NOMO-1 treated with dmso at 0.1 percent for 144 hours (cell line): Measurements from ENCODE around the gene CDKN2AIP.
A peak's percentile ranks its signal among the peaks of the same experiment; 100 is the strongest.
"Not testable (repeated sequence)": the region's sequence is repeated elsewhere in the genome, so short reads cannot be mapped to it uniquely, and the experiment has no call there.

Source experiments
- DNase-seq: peaks from one replicate; lab custom pipeline; 2025; ENCODE audit not compliant: unreplicated experiment; lab: John Stamatoyannopoulos, UW

The CDKN2AIP gene

DNA sequence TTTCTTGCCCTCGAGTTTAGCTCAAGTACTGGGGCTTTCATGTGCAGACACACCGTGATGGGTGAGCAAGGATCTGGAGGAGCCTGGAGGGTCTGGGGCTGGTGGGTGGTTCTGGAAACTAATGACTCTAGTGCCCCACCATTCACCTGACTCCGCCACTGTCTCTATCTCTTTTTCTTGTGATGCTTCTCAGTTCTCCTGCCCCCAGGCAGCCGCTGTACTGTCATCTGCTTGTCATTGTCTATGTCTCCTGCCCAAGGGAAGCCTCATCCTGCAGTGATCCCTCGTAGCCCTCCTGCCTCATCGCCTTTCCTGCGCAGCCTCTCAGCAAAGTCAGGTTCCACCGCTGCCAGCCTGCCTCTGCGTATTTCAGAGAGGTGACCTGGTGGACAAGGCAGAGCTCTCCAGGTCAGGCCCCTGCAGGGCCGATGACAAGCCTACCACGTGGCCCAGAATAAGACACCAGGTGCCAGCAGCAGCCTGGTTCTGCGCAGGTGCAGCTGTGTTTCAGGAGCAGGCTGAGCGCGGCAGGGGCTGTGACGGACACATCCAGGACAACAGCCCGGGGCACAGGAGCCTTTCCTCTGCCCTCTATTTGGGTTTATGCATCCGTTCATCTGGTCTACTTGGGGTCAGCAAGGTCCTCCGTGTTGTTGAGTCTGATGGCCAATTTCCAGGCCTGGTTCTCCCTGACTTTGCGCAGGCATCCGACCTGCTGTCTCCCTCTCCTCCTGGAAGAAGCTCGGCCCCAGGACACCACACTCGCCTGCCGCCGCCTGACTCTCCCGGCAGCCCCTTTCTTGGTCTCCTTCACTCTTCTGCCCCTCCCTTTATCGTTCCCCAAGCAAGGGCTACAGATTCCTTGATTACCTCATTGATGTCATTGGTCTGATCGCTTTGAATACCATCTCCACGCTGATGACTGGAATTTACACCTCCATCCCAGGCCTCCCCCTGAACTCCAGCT is 30.9 kb upstream of the CDKN2AIP start:
- no peak for DNase-seq

DNA sequence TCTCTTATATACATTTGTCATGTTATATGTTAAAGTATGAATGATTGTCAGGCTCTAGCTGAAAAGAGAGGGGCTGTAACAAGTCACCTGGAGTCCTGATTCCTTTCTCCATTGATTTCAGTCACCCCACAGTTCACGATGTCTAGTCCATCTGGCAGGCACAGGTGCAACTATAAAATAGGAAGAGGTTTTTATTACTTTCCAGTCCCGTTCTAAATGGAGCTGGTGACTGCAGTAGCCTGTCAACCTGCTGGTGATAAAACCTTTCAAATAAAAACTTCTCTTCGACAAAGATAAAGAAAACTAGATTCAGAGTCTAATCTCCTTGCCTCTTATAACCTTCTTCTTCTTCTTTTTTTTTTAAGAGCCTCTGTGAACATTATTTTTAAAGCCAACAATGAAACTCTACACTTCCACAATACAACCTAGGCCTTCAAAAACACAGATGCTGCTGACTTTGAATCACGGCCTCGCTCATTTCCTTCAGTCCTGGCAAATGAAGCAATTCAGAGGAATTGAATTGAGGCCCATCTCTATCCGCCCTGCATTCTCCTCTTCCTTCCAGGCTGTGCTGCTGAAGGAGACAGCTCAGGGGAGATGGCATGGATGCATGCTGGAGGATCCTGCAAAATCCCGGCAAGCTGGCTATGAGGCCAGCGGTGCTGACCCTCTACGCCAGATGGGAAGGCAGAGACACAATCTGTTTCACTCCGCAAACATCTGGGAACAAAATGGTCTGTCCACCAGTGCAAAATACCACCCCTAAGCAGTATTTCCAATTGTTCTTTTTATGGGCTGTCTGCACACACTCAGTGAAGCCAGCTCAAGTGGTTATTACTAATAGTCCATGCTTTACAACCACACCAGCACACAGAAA is 27.3 kb upstream of the CDKN2AIP start:
- DNase-seq: no peak

DNA sequence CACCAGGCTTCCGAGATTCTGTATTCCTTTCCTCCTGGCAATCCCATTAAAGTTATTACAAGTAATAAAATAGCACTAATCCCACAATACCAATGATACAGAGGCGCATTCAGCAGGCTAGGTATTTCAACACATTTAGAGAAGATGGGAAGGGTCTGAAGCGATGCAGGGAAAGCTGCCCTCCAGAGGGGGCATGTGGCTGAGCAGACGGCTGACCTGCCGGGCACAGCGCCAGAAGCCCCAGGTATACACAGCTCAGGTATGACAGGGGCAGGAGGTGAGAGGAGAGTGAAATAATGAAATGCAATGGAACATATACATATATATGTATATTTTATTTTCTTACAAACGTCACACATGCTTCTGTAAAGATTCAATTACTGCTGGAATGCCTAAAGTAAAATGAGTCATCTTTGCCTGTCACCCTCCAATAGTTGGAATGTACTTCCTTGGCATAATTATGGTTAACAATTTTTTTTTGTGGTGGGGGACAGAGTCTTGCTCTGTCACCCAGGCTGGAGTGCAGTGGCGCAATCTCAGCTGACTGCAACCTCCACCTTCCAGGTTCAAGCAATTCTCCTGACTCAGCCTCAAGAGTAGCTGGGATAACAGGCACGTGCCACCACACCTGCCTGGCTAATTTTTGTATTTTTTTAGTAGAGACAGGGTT is 21.3 kb upstream of the CDKN2AIP start:
- no peak for DNase-seq

DNA sequence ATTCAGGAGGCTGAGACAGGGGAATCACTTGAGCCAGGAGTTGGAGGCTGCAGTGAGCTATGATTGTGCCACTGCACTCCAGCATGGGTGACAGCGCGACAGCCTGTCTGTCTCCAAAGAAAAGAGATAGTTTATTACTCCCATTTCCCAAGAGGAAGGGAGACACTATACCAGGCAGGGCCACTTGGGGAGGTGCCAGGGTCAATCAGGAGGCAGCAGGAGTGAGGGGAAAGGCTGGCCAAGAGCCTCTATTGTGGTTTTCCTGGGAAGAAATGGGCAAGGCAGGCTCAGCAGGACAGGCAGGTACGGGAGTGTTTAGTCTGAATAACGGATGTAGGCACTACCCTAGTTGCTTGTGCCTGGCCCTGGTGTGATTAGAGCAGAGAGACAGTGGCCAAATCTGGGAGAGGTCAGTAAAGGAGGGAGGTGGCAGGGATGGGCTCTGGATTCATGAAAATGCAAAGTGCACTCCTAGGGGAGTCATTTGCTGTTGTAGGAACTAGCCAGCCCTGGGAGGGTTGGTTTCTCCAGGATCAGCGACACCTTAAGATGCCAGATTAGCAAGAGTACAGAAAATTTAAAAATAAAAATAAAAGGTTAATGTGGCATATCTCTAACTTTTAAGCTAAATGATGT is 20.2 kb upstream of the CDKN2AIP start:
- DNase-seq: no peak

DNA sequence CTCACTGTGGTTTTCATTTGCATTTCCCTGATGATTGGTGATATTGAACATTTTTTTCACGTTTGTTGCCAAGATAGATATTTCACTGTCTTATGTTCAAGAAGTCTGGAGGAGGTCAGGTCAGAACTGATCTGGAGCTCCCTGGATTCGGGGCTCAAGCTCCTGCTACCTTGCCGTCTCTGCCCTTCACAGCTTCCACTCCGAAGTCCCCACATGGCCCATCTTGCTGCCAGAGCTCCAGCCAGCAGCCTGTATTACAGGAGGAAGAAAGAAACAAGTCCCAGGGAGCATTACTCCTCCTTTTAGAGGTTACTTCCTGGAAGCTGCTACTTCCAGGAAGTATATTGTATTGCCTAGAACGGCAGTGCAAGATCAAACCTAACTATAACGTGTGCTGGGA is 17.9 kb upstream of the CDKN2AIP start:
- DNase-seq: no peak

DNA sequence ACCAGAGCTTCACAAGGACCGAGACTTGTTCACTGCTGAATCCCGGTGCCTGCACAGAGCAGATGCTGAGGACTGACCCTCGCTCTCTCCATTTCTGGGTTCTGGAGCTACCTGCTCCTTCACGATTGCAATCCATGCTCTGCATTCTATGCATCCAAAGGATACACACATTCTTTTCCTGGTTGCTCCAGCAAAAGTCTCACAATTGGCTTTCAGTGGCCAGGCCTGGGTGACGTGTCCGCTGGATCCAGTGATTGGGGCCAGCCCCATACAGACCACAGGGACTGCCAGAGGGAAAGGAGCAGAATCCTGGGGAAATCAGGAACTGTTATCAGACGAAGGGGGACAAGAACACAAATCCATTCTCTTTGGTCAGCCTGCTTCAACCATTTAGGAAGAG is 14.9 kb upstream of the CDKN2AIP start:
- no peak for DNase-seq

DNA sequence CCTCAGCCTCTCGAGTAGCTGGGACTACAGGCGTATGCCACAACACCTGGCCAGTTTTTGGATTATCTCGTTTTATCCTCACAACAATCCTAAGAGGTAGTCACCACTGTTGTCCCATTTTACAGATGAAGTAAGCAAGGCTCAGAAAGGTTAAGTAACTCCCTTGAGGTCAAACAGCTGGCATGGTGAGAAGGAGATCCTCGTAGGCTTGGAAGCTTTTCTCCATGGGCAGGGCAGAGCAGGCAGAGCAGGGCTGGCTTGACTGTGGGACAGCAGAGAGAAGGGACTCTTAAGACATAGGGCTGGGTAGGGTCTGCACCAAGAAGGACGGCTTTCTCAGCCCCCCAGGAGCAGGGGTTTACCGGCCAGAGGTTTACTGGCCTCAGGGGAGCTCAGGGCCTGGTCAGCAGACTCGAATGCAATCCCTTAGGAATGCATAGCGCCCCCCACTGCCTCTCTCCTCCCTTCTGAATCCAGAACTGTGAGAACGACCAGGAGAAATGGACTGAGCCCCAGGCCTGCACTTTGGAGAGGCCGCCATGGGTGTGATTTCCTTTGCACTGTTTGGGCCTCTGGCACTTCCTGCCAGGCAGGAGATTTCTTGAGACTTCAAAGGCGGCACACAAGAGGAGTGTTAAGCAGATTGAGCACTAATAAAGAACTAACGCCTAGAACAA is 14.0 kb upstream of the CDKN2AIP start:
- DNase-seq: no peak

DNA sequence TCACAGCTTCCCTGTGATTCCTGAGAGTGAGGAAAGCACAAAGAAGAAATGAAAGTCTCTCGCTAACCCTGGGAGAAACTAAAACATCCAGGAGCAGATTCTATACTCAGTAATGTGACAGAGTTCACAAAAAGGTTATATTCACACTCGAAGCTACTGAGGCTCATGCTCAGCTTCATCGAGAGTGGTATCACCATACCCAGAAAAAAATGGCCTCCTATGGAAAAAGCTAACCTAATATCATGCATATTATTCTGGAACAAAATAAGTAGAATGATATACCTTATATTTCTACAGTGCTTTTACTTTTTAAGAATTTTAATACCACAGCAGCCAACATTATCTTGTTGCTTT is 13.5 kb upstream of the CDKN2AIP start:
- DNase-seq: no peak

DNA sequence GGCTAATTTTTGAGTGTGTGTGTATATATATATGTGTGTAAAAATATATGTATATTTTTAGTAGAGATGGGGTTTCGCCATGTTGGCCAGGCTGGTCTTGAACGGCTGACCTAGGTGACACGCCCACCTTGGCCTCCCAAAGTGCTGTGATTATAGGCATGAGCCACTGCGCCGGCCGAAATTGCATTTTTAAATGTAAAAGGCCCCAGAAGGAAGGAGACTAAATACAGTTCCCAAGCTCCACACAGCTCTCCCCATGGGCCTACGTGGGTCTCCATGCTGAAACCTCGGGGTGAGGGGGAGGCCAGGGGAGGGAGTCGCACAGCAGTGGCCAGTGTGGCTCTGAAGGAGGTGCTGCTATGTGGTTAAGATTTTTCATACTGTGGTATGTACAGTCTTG is 12.8 kb upstream of the CDKN2AIP start:
- no peak for DNase-seq

DNA sequence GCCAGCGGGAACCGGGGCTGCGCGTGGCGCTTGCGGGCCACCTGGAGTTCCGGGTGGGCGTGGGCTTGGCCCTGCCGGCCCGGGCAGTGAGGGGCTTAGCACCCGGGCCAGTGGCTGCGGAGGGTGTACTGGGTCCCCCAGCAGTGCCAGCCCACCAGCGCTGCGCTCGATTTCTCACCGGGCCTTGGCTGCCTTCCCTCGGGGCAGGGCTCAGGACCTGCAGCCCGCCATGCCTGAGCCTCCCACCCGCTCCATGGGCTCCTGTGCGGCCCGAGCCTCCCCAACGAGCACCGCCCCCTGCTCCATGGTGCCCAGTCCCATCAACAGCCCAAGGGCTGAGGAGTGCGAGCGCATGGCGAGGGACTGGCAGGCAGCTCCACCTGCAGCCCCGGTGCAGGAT is 11.3 kb upstream of the CDKN2AIP start:
- DNase-seq: not testable (repeated sequence)

DNA sequence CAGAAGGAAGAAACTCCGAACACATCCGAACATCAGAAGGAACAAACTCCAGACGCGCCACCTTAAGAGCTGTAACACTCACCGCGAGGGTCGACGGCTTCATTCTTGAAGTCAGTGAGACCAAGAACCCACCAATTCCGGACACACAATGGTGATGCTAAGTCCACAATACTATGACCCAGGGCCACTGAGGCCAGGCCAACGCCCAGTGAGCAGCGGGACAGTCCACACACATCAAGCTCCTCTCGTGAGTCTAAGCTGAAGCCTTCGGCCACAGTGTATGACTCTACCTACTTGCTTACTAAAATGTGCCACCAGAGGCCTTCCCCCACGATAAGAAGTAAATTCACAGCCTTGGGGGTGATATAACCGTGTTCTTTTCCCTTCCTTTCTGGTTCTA is 10.2 kb upstream of the CDKN2AIP start:
- DNase-seq: no peak

DNA sequence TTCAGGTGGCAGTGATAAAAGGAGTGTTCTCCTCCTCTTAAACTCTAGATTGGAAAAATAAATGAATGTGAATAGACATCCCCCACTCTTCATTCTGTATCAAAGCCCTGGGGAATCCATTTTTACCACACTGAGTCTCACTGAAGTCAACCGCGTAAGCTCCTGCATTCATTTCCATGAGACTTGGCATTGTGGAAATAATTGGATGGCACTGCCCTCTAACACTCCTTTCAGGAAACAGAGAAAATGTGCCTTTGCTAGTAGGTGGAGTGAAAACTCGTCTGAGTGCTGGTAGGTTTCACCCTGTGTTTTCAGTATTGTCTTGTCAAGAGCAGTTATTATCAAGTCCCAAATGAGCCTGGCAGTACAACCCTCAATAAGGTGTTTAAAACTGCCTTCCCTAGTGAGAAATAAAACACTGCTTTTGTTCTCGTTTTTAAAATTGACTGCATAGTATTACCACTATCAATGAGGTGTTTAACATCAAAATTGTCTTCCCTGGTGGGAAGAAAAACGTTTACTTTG is 9.7 kb upstream of the CDKN2AIP start:
- DNase-seq: no peak

DNA sequence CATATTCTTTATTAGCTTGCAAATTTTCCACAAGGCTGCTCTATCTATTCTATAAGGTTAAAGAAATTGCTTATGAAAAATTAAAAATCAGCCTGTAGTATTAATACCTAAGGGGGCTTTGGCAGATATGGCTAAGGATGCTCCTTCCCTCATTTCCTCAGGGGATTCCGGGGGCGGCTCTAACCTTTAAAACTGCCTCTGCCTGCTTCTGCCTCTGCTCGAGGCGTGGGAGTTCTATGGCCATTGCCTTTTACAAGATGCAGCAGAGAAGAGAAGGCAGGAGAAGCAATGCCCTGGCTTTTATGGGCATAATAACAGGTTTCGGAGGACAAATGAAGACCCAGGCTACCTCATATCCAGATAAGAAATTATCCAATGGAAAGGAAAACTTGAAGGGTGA is 8.6 kb upstream of the CDKN2AIP start:
- no peak for DNase-seq

DNA sequence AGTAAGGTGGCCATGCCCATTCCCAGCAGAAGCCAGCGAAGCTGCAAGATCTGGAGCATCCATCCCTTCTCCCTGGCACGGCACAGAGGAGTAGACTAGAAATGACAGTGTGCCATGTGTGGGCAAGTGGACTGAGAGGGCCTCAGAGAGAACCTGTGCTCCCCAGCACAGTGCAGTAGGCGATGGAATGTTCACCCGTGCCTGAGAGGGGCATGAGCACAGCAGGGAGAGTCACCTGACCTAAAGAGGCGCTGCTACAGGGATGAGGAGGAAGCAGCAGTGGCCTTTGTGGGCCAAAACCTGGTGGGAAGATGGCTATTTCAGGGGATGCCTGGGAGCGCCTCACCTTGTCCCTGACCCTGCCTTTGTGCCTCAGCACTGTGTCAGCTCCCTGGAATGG is 8.0 kb upstream of the CDKN2AIP start:
- no peak for DNase-seq

DNA sequence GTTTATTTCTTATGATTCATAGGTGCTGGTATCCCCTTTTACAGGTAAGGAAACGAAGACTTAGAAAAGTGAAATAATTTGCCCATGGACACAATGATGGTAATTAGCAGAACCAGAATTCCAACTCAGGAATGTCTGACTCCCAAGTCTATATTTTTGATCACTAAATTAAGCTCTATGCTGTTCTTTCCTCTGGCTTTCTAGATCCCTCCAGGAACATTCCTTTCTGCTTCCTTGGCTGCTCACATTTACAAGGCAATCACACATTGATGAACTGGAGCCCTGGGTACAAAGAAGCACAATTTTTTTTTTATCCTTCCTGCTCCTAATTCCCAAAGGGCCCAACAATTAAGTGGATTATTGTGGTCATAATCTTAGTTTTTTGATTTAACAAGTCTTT is 7.0 kb upstream of the CDKN2AIP start:
- no peak for DNase-seq

DNA sequence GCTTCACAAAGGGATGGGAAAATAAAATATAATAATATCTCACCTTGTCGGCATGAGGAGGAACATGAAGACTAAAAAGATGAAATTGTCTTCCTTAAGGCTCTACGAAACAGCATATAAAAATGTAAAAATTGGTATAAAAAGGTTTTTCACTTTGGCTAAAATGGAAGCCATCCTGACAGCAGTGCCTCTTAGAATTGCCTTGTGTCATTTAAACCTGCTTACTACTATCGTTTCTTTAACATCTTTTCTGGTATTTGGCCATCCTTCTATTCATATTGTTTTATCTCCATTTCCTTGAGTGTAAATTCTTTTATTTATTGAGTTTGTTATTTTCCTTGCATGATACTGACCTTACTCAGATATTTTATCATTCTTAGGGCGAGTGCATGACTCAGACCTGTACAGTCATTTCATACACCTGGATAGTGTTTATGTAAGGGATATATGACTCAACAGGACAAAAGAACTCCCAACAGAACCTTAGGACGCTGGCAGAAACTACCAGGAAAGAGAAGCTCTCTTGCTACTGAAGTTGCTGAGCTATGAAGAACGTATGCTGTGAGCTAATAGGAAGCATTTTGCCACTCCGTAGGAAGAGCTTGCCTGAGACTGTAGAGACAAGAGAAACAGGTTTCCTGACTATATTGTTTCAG is 5.8 kb upstream of the CDKN2AIP start:
- no peak for DNase-seq

DNA sequence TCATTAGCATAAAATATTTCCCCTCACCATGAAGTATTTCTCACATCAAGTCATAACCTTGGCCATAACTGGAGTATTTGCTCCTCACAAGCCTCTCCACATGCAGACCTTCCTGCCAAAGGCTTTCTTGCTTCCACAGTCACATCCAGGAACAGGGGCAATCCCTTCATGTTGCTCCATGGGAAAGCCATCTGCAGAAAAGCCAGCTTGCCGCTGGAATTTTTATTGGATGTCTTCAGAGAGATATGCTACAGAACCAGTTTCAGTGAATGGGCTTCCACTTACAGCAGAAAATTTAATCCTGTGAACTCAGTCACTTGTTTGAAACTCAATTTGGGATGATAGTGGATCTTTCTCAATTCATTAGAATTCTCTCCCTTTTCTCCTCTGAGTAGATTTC is 3.2 kb upstream of the CDKN2AIP start:
- DNase-seq: no peak

DNA sequence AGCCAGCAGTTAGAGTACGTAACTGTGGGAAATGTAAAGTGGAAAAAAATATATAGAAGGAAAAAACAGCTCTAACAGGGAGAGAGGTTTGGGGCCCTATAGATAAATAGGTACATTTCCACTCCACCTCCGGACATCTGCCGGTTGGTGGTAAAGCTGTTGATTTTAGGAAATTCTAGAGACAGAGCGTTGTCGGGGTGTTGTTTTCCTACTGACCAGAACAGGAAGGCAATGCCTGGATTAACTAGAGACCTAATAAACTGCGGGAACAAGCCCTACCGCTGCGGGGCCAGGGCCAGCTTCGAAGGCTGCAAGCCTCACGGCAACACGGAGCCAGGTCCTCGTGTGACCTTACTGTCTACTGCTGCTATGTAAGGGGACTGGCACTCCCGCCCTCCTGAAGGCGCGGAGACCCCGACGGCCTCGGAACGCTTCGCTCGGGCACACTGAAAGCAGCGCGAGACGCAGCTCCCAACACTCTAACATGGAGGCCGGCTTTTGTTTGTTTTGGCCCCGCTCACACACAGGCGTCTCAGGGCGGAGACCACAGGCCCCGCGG is 702 bp upstream of the CDKN2AIP start:
- DNase-seq: no peak

DNA sequence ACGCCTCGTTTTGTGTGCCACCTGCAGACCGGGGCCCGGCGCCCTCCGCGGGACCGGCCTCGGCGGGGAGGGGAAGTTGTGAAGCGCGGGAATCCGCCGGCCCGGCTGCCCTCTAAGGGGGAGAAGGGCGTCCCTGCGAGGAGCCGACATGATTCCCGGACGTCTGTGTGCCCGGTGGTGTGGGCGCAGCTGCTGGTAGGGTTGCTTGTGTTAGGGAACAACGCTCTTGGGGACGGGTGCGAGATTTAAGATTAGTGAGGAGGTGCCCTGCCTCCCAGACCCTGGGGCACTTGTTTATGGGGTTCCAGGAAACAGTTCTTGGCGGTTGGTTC is 627 bp downstream of the CDKN2AIP start:
- DNase-seq: peak; percentile 29

DNA sequence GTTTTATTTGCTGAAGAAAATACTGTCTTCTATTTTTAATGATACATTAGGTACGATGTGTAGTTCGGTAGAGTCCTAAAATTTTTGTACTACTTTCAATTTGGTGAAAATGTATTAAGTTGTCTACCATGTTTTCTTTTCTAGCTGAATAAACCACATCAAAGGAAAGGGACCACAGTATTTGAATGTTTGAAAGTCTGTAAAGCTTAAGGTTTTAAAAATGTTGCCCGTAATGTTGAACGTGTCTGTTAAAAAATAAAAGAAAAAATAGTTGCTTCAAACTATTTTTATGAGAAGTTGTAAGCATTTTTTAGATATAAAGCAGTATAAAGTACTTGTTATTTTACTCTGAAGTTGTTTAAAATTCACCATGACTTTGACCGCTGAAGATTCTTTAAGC is 3.2 kb downstream of the CDKN2AIP start:
- no peak for DNase-seq
